Measurements from ENCODE around the gene MPZL2.
A peak's percentile ranks its signal among the peaks of the same experiment; 100 is the strongest.

MPZL2 gene

GRCh38 chr11:118283037-118283636 lies 19.0 kb upstream of the MPZL2 start:
- DNase-seq = no peak

GRCh38 chr11:118282606-118283005 lies 18.5 kb upstream of the MPZL2 start:
- no peak for DNase-seq

GRCh38 chr11:118281284-118281683 lies 17.2 kb upstream of the MPZL2 start:
- DNase-seq = no peak

DNA sequence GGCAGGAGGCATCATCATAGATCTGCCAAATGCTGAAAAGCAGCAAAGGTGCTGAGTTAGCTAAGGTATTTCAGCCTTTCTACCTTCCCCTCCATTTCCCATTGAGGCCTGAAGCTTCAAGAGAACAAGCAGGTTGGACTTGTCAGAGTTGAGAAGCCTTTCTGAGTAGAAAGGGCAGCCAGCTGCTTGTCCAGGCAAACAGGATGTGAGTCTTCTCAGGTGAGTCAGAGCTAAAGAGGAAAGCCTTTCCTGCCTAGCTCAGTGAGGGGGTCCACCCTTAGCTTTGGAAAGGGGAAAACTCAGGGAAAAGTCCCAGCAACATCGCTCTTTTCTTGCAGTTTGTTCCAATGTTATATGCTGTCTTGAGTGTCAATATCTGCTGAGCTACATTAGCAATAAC lies 13.2 kb upstream of the MPZL2 start:
- DNase-seq = no peak

GRCh38 chr11:118276422-118276821 lies 12.3 kb upstream of the MPZL2 start:
- DNase-seq = no peak

- no peak for DNase-seq
These were observed 11.1 kb upstream of the MPZL2 start for GRCh38 chr11:118275176-118275575.

DNA sequence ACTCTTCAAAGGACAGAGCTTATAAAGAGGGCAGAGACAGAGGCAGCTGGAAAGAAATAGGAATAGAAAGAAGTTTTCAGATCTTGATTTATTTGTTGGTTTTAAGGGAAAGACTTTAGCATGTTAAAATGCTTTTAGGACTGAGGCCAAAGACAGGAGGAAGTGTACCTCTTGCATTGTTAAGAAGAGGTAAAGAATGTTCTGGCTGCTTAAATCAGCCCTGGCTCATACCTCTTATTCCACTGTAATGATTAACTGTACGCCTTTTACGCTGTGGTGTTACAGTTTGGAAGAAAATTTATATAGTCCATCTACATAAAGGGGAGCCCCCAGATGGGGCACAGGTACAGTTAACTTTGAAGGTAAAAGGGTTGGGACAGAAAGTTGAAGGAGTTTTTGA lies 10.1 kb upstream of the MPZL2 start:
- no peak for DNase-seq

GRCh38 chr11:118272001-118272400 lies 7.9 kb upstream of the MPZL2 start:
- no peak for DNase-seq

DNA sequence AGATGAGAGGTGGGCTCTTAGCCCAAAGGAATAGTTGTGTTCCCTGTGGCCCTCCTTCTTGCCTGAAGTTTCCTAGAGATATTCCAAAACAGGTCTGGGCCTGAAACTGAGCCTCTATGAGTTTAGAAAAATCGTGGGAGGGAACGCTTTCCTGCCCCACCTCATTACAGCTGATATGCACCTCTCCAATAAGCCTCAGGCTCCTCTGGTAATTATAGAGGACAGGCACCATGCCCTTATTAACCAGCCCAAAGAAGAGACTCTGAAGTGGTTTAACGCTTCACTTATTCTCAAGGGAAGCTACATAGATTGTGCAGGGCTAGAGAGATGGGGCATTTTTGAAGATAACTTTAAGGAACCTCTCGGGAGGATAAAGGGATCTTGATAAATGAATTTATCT lies 3.4 kb upstream of the MPZL2 start:
- DNase-seq = no peak

GRCh38 chr11:118265954-118266353 lies 1.9 kb upstream of the MPZL2 start:
- no peak for DNase-seq

GRCh38 chr11:118264569-118265465 lies 720 bp upstream of the MPZL2 start:
- no peak for DNase-seq

GRCh38 chr11:118263112-118263511 lies 985 bp downstream of the MPZL2 start:
- no peak for DNase-seq

GRCh38 chr11:118260353-118260752 lies 3.7 kb downstream of the MPZL2 start:
- DNase-seq = no peak

DNA sequence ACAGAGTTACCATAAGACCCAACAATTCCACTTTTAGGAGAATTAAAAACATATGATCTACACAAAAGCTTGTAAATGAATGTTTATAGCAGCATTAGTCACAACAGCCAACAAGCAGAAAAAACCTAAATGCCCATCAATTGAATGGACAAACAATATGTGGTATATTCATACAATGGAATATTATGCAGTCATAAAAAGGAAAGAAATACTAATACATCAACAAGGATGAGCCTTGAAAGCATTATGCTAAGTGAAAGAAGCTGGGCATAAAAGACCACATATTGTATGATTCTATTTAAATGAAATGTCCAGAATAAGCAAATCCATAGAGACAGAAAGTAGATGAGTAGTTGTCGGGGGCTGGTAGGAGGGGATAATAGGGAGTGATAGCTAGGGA lies 5.0 kb downstream of the MPZL2 start:
- no peak for DNase-seq

DNA sequence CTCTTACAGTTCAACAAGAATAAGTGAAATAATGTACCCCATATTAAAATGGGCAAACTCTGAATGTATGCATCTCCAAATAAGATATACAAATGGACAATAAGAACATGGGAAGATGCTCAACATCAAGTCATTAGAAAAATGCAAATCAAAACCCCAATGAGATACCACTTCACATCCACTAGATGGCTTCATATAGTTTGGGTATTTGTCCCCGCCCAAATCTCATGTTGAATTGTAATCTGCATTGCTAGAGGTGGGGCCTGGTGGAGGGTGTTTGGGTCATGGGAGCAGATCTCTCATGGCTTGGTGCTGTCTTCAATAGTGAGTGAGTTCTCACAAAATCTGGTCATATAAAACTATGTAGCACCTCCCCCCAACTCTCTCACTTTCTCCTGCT lies 5.7 kb downstream of the MPZL2 start:
- DNase-seq = no peak

DNA sequence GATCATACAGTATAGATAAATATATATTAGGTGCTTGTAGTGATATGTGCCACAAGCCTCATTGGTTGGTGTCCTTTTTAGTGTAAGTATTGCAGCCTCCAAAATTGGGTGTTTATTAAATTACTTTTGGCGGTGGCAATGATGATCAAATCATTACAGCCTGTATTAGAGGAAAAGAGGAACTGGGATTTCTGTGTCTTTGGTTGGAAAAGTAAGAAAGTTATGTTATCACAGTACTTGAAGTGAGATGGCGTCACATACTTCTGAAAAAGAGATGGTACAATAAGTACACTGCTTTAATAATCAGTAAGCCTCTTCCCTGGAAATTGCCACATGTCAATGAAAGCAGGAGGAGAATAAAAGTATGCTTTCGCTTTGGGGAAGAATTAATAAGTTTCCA lies 11.4 kb downstream of the MPZL2 start:
- DNase-seq = no peak

- DNase-seq = peak; percentile 92
These were observed 12.0 kb downstream of the MPZL2 start, which contains the start of gene MPZL3 for GRCh38 chr11:118251858-118252652. Gene MPZL3 (minus strand): TSS chr11:118252365. CDS start chr11:118252294, 71 bp downstream.

- DNase-seq = no peak
These were observed 17.1 kb downstream of the MPZL2 start for GRCh38 chr11:118247041-118247440.

GRCh38 chr11:118245936-118246562 lies 18.0 kb downstream of the MPZL2 start:
- DNase-seq = no peak

DNA sequence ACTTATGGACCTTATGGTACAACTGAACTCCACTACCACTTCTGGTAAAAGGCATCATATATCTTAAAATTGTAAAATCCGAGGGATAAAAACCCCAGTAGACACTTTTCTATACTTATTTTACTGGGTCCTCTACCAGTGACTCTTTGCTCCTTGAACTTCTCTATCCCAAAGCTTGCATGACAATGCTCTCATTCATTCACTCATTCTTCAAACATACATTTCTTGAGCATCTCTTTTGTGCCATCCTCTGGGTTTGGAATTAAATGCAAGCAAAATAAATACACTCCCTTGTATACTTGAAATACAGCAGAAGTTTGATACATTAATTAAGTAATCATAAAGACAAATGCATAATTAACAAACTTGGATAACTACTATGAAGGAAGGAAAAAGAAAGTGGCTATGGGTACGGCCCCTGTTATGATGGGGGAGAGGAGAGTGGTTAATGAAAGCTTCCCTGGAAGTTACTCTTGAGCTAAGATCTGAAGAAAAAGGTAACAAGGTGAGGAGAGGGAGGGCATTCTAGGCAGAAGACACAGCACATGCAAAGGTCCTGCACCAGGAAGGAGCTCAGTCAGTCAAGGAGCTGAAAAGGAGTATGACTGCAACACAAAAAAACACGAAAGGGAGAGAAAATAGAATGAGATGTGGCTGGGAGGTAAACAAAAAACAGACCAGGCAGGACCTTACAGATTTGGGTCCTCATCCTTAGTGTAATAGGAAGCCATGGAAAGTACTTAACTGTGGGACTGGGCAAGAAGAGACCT lies 19.9 kb downstream of the MPZL2 start:
- DNase-seq = no peak

- no peak for DNase-seq
These were observed 20.9 kb downstream of the MPZL2 start for GRCh38 chr11:118243161-118243560.

DNA sequence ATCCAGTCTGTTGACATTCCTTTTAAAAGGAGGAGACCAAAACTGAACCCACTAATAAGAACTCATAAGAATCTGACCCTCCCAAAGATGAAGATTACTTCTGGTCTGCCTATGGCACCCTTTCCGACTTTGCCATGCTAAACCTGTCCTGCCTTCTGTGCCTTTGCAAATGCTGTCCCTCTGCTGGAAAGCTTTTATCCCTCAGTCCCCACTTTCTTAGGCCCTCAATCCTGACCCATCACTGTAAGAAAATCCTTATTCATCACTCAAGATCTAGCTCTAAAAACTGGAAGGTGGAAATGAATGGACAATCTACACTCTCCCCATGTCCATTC lies 22.4 kb downstream of the MPZL2 start:
- no peak for DNase-seq
